WTC11 (cell line): Measurements from ENCODE around the gene MBNL1. TPM values are rescaled to one million over a fixed set of nuclear protein-coding genes. Genes with fewer than 3 reads are reported as not detected.

Source experiments
- ATAC-seq: fragments of 200-7000 bp; cut with Tn5 transposase; 2 replicates; pipeline ENCODE4 v1.10.0; 2021; ENCODE audit warnings: mild to moderate bottlenecking, moderate library complexity
- CTCF ChIA-PET: fragments of 300-600 bp; sonication (Branson Sonifier 250); formaldehyde crosslinking; loops from one replicate; lab custom pipeline; 2021; ENCODE audit warnings: antibody characterized with exemption; lab: Charles Lee
- POLR2A ChIA-PET: fragments of 350-600 bp; sonication (Branson Sonifier 250); formaldehyde crosslinking; loops from one replicate; lab custom pipeline; 2021; ENCODE audit warnings: antibody characterized with exemption; lab: Charles Lee
- DNase-seq: peaks from one replicate; pipeline ENCODE4 v3.0.0; 2021; ENCODE audit warnings: low spot score
- H3K27ac Mint-ChIP-seq: 2 replicates; pipeline ENCODE4 v1.8.0; 2021; ENCODE audit warnings: mixed read lengths
- H3K27me3 Mint-ChIP-seq: 2 replicates; pipeline ENCODE4 v1.8.0; 2021; ENCODE audit warnings: low read depth, mild to moderate bottlenecking, moderate library complexity, mixed read lengths
- H3K36me3 Mint-ChIP-seq: 2 replicates; pipeline ENCODE4 v1.8.0; 2021; ENCODE audit warnings: mixed read lengths
- H3K4me1 Mint-ChIP-seq: 2 replicates; pipeline ENCODE4 v1.8.0; 2022; ENCODE audit warnings: mixed read lengths
- H3K4me3 Mint-ChIP-seq: 2 replicates; pipeline ENCODE4 v1.8.0; 2021; ENCODE audit warnings: mild to moderate bottlenecking, moderate library complexity, mixed read lengths
- H3K9me3 Mint-ChIP-seq: 2 replicates; pipeline ENCODE4 v1.8.0; 2021; ENCODE audit warnings: mixed read lengths
- ATF1 ChIP-seq: sonication (generic); formaldehyde crosslinking; IDR thresholded peaks from 2 replicates; pipeline ENCODE4 v1.8.1; 2023; ENCODE audit warnings: mild to moderate bottlenecking, moderate library complexity, missing genetic modification reagents
- ATF3 ChIP-seq: sonication (generic); formaldehyde crosslinking; conservative IDR thresholded peaks from 2 replicates; pipeline ENCODE4 v1.8.1; 2022; ENCODE audit warnings: mild to moderate bottlenecking, missing genetic modification reagents
- CREM ChIP-seq: sonication (generic); formaldehyde crosslinking; IDR thresholded peaks from 2 replicates; pipeline ENCODE4 v1.8.1; 2022; ENCODE audit warnings: mild to moderate bottlenecking, missing genetic modification reagents, moderate library complexity
- E2F5 ChIP-seq: sonication (generic); formaldehyde crosslinking; IDR thresholded peaks from 2 replicates; pipeline ENCODE4 v1.8.1; 2022; ENCODE audit warnings: mild to moderate bottlenecking, moderate library complexity, missing genetic modification reagents
- ESRRA ChIP-seq: sonication (generic); formaldehyde crosslinking; IDR thresholded peaks from 2 replicates; pipeline ENCODE4 v1.8.1; 2022; ENCODE audit warnings: mild to moderate bottlenecking, missing genetic modification reagents, borderline replicate concordance
- FOXP1 ChIP-seq: sonication (generic); formaldehyde crosslinking; IDR thresholded peaks from 2 replicates; pipeline ENCODE4 v1.8.0; 2022; ENCODE audit warnings: missing genetic modification reagents, mild to moderate bottlenecking, moderate library complexity, borderline replicate concordance
- HMGA2 ChIP-seq: fragments of 250-450 bp; sonication (Bioruptor Pico); IDR thresholded peaks from 2 replicates; pipeline ENCODE4 v1.4.0; 2021; ENCODE audit warnings: mild to moderate bottlenecking, moderate library complexity
- JAZF1 ChIP-seq: fragments of 250-450 bp; sonication (Bioruptor Pico); IDR thresholded peaks from 2 replicates; pipeline ENCODE4 v1.9.0; 2021; ENCODE audit warnings: moderate library complexity, mild to moderate bottlenecking, inconsistent platforms
- JUN ChIP-seq: sonication (generic); formaldehyde crosslinking; IDR thresholded peaks from 2 replicates; pipeline ENCODE4 v1.8.0; 2023; ENCODE audit warnings: mild to moderate bottlenecking, missing genetic modification reagents
- MYBL2 ChIP-seq: sonication (generic); formaldehyde crosslinking; IDR thresholded peaks from 2 replicates; pipeline ENCODE4 v1.8.1; 2023; ENCODE audit warnings: mild to moderate bottlenecking, moderate library complexity, missing genetic modification reagents
- NR2C2 ChIP-seq: sonication (generic); formaldehyde crosslinking; IDR thresholded peaks from 2 replicates; pipeline ENCODE4 v1.8.0; 2022; ENCODE audit warnings: mild to moderate bottlenecking, missing genetic modification reagents
- SMAD4 ChIP-seq: sonication (generic); formaldehyde crosslinking; IDR thresholded peaks from 2 replicates; pipeline ENCODE4 v1.8.0; 2022; ENCODE audit warnings: mild to moderate bottlenecking, missing genetic modification reagents
- ZBTB21 ChIP-seq: sonication (generic); formaldehyde crosslinking; IDR thresholded peaks from 2 replicates; pipeline ENCODE4 v1.8.1; 2023; ENCODE audit warnings: mild to moderate bottlenecking, missing genetic modification reagents, borderline replicate concordance
- ZBTB43 ChIP-seq: sonication (generic); formaldehyde crosslinking; IDR thresholded peaks from 2 replicates; pipeline ENCODE4 v1.8.1; 2023; ENCODE audit warnings: mild to moderate bottlenecking, missing genetic modification reagents
- ZNF219 ChIP-seq: sonication (generic); formaldehyde crosslinking; IDR thresholded peaks from 2 replicates; pipeline ENCODE4 v1.8.0; 2023; ENCODE audit warnings: missing genetic modification reagents, mild to moderate bottlenecking, borderline replicate concordance
- ZNF263 ChIP-seq: sonication (generic); formaldehyde crosslinking; IDR thresholded peaks from 2 replicates; pipeline ENCODE4 v1.8.1; 2022; ENCODE audit warnings: low read depth, mild to moderate bottlenecking, moderate library complexity, missing genetic modification reagents
- ZNF281 ChIP-seq: sonication (generic); formaldehyde crosslinking; IDR thresholded peaks from 2 replicates; pipeline ENCODE4 v1.8.0; 2023; ENCODE audit warnings: mild to moderate bottlenecking, missing genetic modification reagents
- ZNF317 ChIP-seq: sonication (generic); formaldehyde crosslinking; IDR thresholded peaks from 2 replicates; pipeline ENCODE4 v1.8.1; 2023; ENCODE audit warnings: low read depth, mild to moderate bottlenecking, moderate library complexity, missing genetic modification reagents, borderline replicate concordance
- ZNF416 ChIP-seq: fragments of 250-450 bp; sonication (Bioruptor Pico); IDR thresholded peaks from 2 replicates; pipeline ENCODE4 v1.9.0; 2021; ENCODE audit warnings: mild to moderate bottlenecking, inconsistent platforms
- ZNF532 ChIP-seq: fragments of 250-450 bp; sonication (Bioruptor Pico); IDR thresholded peaks from 2 replicates; pipeline ENCODE4 v1.9.0; 2021; ENCODE audit warnings: mild to moderate bottlenecking, borderline replicate concordance
- total RNA-seq: library from RNA; stranded (reverse); gene quantifications from 3 replicates; pipeline ENCODE4 v1.2.3, GENCODE V29; 2021
- TF ChIP-seq, protein P1 (sequence below): sonication (generic); formaldehyde crosslinking; IDR thresholded peaks from 2 replicates; pipeline ENCODE4 v1.8.0; 2022; ENCODE audit warnings: mild to moderate bottlenecking, missing genetic modification reagents
- TF ChIP-seq, protein P2 (sequence below): sonication (generic); formaldehyde crosslinking; IDR thresholded peaks from 2 replicates; pipeline ENCODE4 v1.8.0; 2022; ENCODE audit warnings: mild to moderate bottlenecking, missing genetic modification reagents
- TF ChIP-seq, protein P3 (sequence below): fragments of 200-600 bp; IDR thresholded peaks from 2 replicates; pipeline ENCODE4 v1.8.0; 2022; ENCODE audit warnings: antibody characterized with exemption

Gene MBNL1
- total RNA-seq, 1 experiment from 2014 or later: 20.4 TPM

DNA sequence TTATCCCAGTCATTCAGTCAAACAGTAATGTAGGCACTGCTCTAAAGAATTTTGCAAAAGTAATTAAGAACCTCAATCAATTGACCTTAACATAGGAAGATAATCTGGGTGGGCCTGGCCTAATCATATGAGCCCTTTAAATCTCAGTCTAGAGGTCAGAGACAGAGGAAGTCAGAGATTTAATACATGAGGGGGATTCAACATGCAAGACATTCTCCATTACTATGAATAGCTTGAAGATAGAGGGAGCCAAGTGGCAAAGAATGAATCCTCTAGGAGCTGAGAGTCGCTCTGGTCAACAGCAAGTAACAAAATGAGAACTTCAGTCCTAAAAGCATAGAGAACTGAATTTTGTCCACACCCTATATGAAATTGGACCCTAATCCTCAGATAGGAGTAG lies 39.0 kb upstream of the MBNL1 start:
- no peaks in the 10 kb centered on the region for H3K9me3 Mint-ChIP-seq
- no peak for TF ChIP-seq ZNF317 (CRISPR knock-in tag)
- TF ChIP-seq ZNF263 (CRISPR knock-in tag): no peak
- TF ChIP-seq, protein P1, sequence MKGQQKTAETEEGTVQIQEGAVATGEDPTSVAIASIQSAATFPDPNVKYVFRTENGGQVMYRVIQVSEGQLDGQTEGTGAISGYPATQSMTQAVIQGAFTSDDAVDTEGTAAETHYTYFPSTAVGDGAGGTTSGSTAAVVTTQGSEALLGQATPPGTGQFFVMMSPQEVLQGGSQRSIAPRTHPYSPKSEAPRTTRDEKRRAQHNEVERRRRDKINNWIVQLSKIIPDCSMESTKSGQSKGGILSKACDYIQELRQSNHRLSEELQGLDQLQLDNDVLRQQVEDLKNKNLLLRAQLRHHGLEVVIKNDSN (CRISPR knock-in tag): no peak
- TF ChIP-seq JAZF1: no peak
- TF ChIP-seq, protein P2, sequence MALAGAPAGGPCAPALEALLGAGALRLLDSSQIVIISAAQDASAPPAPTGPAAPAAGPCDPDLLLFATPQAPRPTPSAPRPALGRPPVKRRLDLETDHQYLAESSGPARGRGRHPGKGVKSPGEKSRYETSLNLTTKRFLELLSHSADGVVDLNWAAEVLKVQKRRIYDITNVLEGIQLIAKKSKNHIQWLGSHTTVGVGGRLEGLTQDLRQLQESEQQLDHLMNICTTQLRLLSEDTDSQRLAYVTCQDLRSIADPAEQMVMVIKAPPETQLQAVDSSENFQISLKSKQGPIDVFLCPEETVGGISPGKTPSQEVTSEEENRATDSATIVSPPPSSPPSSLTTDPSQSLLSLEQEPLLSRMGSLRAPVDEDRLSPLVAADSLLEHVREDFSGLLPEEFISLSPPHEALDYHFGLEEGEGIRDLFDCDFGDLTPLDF (CRISPR knock-in tag): no peak
- TF ChIP-seq NR2C2: no peak
- TF ChIP-seq ZNF532 (CRISPR knock-in tag): no peak
- TF ChIP-seq E2F5 (CRISPR knock-in tag): no peak
- TF ChIP-seq, protein P3, sequence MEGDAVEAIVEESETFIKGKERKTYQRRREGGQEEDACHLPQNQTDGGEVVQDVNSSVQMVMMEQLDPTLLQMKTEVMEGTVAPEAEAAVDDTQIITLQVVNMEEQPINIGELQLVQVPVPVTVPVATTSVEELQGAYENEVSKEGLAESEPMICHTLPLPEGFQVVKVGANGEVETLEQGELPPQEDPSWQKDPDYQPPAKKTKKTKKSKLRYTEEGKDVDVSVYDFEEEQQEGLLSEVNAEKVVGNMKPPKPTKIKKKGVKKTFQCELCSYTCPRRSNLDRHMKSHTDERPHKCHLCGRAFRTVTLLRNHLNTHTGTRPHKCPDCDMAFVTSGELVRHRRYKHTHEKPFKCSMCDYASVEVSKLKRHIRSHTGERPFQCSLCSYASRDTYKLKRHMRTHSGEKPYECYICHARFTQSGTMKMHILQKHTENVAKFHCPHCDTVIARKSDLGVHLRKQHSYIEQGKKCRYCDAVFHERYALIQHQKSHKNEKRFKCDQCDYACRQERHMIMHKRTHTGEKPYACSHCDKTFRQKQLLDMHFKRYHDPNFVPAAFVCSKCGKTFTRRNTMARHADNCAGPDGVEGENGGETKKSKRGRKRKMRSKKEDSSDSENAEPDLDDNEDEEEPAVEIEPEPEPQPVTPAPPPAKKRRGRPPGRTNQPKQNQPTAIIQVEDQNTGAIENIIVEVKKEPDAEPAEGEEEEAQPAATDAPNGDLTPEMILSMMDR: no peak
- no peak for TF ChIP-seq FOXP1 (CRISPR knock-in tag)
- no peak for TF ChIP-seq MYBL2 (CRISPR knock-in tag)
- no peak for TF ChIP-seq ZNF219 (CRISPR knock-in tag)
- no peaks in the 10 kb centered on the region for H3K27me3 Mint-ChIP-seq
- no peaks in the 10 kb centered on the region for H3K4me1 Mint-ChIP-seq
- POLR2A ChIA-PET: no interaction called here
- DNase-seq (no peak), ATAC-seq (peak; percentile 30; the same call in 1 of the 2 replicates)
- CTCF ChIA-PET: no interaction called here
- H3K36me3 Mint-ChIP-seq: no peaks in the 10 kb centered on the region
- no peak overlapping the region for H3K4me3 Mint-ChIP-seq
- no peak overlapping the region for H3K27ac Mint-ChIP-seq

DNA sequence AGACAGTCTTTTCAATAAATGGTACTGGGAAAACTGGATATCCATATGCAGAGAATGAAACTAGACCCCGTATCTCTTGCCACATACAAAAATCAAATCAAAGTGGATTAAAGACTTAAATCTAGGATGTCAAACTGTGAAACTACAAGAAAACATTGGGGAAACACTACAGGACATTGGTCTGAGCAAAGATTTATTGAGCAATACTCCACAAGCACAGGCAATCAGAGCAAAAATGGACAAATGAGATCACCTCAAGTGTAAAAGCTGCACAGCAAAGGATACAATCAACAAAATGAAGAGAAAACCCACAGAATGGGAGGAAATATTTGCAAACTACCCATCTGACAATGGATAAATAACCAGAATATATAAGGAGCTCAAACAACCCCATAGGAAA lies 38.4 kb upstream of the MBNL1 start:
- DNase-seq (no peak), ATAC-seq (no peak)
- H3K27me3 Mint-ChIP-seq: no peaks in the 10 kb centered on the region
- no peak overlapping the region for H3K27ac Mint-ChIP-seq
- no peak overlapping the region for H3K4me3 Mint-ChIP-seq
- H3K4me1 Mint-ChIP-seq: no peaks in the 10 kb centered on the region
- no peaks in the 10 kb centered on the region for H3K9me3 Mint-ChIP-seq
- ChIA-PET POLR2A (no interaction called here), CTCF (no interaction called here)
- H3K36me3 Mint-ChIP-seq: no peaks in the 10 kb centered on the region
- TF ChIP-seq ESRRA (no peak), ATF3 (no peak), ZBTB21 (no peak), ZNF416 (CRISPR knock-in tag) (no peak), HMGA2 (no peak), CREM (no peak), ZNF281 (CRISPR knock-in tag) (no peak), ZBTB43 (no peak), JUN (CRISPR knock-in tag) (no peak), ATF1 (CRISPR knock-in tag) (no peak), SMAD4 (CRISPR knock-in tag) (no peak)
